ENCODE measurements around the gene CADM3. TPM values are rescaled to one million over a fixed set of nuclear protein-coding genes. Genes with fewer than 3 reads are reported as not detected.

The CADM3 gene
- total and polyA plus RNA-seq, 2 donors (not counting 3 experiments of a cell fraction or from before 2014, with no cell fraction given), result 2.7 to 6.0 TPM

GRCh38 chr1:159248311-159248710 lies 76.9 kb downstream of the CADM3 start:
- no peak for DNase-seq (ENCODE audit: low read depth, low spot score)
- H3K9me1 ChIP-seq (replicated peaks; ENCODE audit: control insufficient read depth, extremely low read depth, insufficient read depth, low read length), result no peaks in the 10 kb centered on the region
- POLR2A ChIA-PET, result no interaction called here
- no peaks in the 10 kb centered on the region for H3K79me2 ChIP-seq (ENCODE audit: control insufficient read depth, insufficient read depth, low read length)
- no peak overlapping the region for H3K4me3 ChIP-seq (replicated peaks in 1 of 3; ENCODE audit: insufficient read depth in 1 of 3, low read depth in 1 of 3, low read length in 3 of 3)
- H2AFZ ChIP-seq (ENCODE audit: low read depth, low read length), result no peak overlapping the region
- no peak overlapping the region for H3K9ac ChIP-seq (replicated peaks; ENCODE audit: extremely low read depth, insufficient read depth, low read length)
- TF ChIP-seq MAX (IDR thresholded peaks at IDR 0.05; ENCODE audit: insufficient read depth, insufficient read length), result no peak
- no peak for TF ChIP-seq GATA2 (IDR thresholded peaks at IDR 0.05; ENCODE audit: insufficient read depth, insufficient read length, low read depth, low read length)
- no peak for TF ChIP-seq CTCF (IDR thresholded peaks at IDR 0.05; ENCODE audit: extremely low read depth in 1 of 2, insufficient read depth in 1 of 2, low read depth in 1 of 2, low read length in 2 of 2)
- TF ChIP-seq EZH2 (IDR thresholded peaks at IDR 0.05; ENCODE audit: borderline replicate concordance, low read depth, low read length, severe bottlenecking), result no peak
- TF ChIP-seq POLR2A (IDR thresholded peaks at IDR 0.05; ENCODE audit: low read depth, low read length), result no peak
- TF ChIP-seq MYC (IDR thresholded peaks at IDR 0.05; ENCODE audit: low read depth, low read length), result no peak
- TF ChIP-seq FOS (IDR thresholded peaks at IDR 0.05; ENCODE audit: borderline replicate concordance, insufficient read depth, low read length), result no peak
- TF ChIP-seq JUN (IDR thresholded peaks at IDR 0.05; ENCODE audit: borderline replicate concordance, insufficient read depth, insufficient read length, low read depth), result no peak
- no peak for TF ChIP-seq POLR2AphosphoS5 (IDR thresholded peaks at IDR 0.05; ENCODE audit: insufficient read depth, low read depth, low read length)
- dilution Hi-C loops (cut with MboI; ENCODE audit: extremely low pct_ligation_motif_present, low sequenced_read_pairs), result no loop called here
- no peaks in the 10 kb centered on the region for H3K36me3 ChIP-seq (ENCODE audit: control insufficient read depth in 2 of 2, extremely low read depth in 1 of 2, insufficient read depth in 2 of 2, low read length in 2 of 2)
- FAIRE-seq, result no peak
- no peaks in the 10 kb centered on the region for H3K27me3 ChIP-seq (ENCODE audit: control insufficient read depth in 2 of 2, insufficient read depth in 2 of 2, low read length in 2 of 2)
- H3K27ac ChIP-seq (ENCODE audit: insufficient read depth, low read depth, low read length), result no peak overlapping the region
- CTCF ChIA-PET, result interaction anchor here (0.7 to 1.3 kb wide), 4 partner anchors 9 to 527 kb away, joined by 3 to 4 read pairs (median 3); no protein-coding TSS in a partner anchor
- H3K4me1 ChIP-seq (ENCODE audit: control insufficient read depth, extremely low read depth, insufficient read depth, low read length), result no peaks in the 10 kb centered on the region
- no peaks in the 10 kb centered on the region for H3K9me3 ChIP-seq (replicated peaks; ENCODE audit: control insufficient read depth, insufficient read depth, low read length)
- intact Hi-C loops (cut with micrococcal nuclease), result no loop called here
- no TSS peak for BruUV-seq (replicated peaks)
- no peaks in the 10 kb centered on the region for H4K20me1 ChIP-seq (replicated peaks; ENCODE audit: control insufficient read depth, extremely low read depth, insufficient read depth, low read length)
- no peak overlapping the region for H3K4me2 ChIP-seq (ENCODE audit: insufficient read depth, low read length)
